Measurements from ENCODE around the gene CCND2. TPM values are rescaled to one million over a fixed set of nuclear protein-coding genes. Genes with fewer than 3 reads are reported as not detected.

Gene CCND2
- total RNA-seq, 4 donors from 2014 or later: 106 to 149 (median 136) TPM

DNA sequence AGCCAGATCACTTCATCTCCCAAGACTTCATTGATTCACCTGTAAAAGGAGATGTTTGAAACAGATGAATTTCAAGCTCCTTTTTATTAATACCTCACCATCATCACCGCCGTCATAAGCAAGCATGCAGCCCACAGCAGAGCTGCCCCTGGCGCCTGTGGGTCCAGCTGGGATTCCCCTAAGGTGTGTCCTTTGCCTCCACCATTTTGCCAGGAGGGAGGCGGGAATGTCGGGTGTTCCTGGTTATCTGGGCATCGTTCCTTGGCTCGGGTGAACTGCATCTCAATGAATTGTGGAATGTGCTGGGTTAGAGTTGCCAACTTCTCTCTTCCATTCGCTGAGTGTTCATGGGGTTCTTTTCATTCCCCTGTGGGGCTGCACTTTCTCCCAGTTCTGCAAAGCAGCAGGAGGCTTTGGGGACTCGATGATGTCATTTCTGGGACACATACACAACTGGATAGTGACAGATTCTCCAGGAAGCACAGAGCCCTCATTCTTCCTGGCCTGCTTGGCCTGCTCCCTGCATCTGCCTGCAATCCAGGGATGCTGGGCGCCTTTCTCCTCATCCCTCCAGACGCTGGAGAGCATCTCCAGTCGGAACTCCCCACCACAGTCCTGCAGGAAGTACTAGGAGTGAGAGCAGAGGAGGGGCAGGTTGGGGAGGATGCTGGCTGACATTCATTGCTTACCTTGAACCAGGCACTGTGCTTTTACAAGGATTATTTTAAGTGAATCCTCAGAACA, 10.1 kb downstream of the CCND2 start:
- TF ChIP-seq POLR2AphosphoS5 (IDR thresholded peaks at IDR 0.05) (no peak), EP300 (IDR thresholded peaks at IDR 0.05) (no peak), POLR2A (IDR thresholded peaks at IDR 0.05) (no peak)
- TF ChIP-seq, protein P1, sequence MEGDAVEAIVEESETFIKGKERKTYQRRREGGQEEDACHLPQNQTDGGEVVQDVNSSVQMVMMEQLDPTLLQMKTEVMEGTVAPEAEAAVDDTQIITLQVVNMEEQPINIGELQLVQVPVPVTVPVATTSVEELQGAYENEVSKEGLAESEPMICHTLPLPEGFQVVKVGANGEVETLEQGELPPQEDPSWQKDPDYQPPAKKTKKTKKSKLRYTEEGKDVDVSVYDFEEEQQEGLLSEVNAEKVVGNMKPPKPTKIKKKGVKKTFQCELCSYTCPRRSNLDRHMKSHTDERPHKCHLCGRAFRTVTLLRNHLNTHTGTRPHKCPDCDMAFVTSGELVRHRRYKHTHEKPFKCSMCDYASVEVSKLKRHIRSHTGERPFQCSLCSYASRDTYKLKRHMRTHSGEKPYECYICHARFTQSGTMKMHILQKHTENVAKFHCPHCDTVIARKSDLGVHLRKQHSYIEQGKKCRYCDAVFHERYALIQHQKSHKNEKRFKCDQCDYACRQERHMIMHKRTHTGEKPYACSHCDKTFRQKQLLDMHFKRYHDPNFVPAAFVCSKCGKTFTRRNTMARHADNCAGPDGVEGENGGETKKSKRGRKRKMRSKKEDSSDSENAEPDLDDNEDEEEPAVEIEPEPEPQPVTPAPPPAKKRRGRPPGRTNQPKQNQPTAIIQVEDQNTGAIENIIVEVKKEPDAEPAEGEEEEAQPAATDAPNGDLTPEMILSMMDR (IDR thresholded peaks at IDR 0.05): no peak
- WGBS, 2 donors (ENCODE audit: low coverage in 1 of 2): 33 to 47% methylated on average over 3 to 7 of the region's 12 CpGs
- ATAC-seq: no peak
- H3K4me3 ChIP-seq: no peak overlapping the region
- no peaks in the 10 kb centered on the region for H3K27me3 ChIP-seq
- peaks cover 5 to 100% (median 32%) of the 10 kb centered on the region in 3 donors for H3K4me1 ChIP-seq
- H3K9me3 ChIP-seq: no peaks in the 10 kb centered on the region
- peaks cover 0 to 78% of the 10 kb centered on the region in 2 donors for H3K36me3 ChIP-seq
- H3K27ac ChIP-seq: peak overlapping the region in 2 of 4 donors; percentile 82 to 98

DNA sequence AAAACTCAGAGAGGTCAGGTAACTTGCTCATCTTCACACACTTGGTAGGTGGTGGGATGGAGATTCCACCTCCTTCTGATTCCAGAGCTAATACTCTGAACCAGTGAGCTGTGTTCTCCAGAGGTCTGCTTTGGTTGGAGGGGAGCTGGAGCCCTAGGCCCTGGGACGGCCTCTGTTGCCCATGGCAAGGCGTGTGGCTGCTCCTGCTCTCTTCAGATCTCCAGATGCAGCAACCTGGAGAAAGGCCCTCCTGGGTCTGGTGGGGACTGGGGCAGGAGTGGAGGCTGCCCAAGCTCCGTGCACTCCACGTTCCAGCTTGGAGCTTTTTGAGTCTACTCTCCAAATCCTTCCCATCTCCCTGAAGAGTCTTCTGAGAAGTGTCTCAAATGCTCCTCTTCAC, 10.7 kb downstream of the CCND2 start:
- no peak for TF ChIP-seq EP300 (IDR thresholded peaks at IDR 0.05)
- TF ChIP-seq, protein P1 (IDR thresholded peaks at IDR 0.05): no peak
- no peak for TF ChIP-seq POLR2A (IDR thresholded peaks at IDR 0.05)
- TF ChIP-seq POLR2AphosphoS5 (IDR thresholded peaks at IDR 0.05): no peak
- WGBS, 2 donors (ENCODE audit: low coverage in 1 of 2): 33% methylated on average over 1 of the region's 4 CpGs; no CpG with 5 or more reads in 1 of the 2 donors
- Histone ChIP-seq H3K4me3 (no peak overlapping the region), H3K36me3 (peaks cover 0 to 78% of the 10 kb centered on the region in 2 donors), H3K27ac (peak overlapping the region in 2 of 4 donors; percentile 24 to 98), H3K4me1 (peaks cover 5 to 100% (median 38%) of the 10 kb centered on the region in 3 donors), H3K27me3 (no peaks in the 10 kb centered on the region), H3K9me3 (no peaks in the 10 kb centered on the region)
- ATAC-seq: no peak

DNA sequence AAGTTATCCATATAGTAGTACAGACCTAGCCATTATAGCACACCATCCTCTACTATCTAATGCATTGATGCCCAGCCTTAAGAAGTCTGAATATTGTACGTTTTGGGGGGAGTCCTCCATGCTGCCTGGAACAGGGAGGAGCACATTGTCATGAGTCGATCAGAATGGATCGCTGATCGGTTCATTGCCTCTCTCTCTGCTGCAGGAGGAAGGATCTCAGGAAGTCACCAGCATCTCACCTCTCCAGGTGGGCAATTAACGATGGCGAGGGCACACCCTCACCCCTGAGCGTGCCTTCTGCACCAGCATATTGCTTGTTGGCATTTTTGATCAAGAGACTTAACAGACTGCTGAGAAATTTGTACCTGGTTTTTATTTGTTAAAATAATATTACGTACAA, 11.5 kb downstream of the CCND2 start:
- Histone ChIP-seq H3K4me1 (peaks cover 5 to 100% (median 43%) of the 10 kb centered on the region in 3 donors), H3K36me3 (peaks cover 0 to 79% of the 10 kb centered on the region in 2 donors), H3K9me3 (no peaks in the 10 kb centered on the region), H3K27ac (no peak overlapping the region), H3K27me3 (no peaks in the 10 kb centered on the region), H3K4me3 (no peak overlapping the region)
- WGBS, 2 donors (ENCODE audit: low coverage in 1 of 2): 77 to 82% methylated on average over 5 to 7 of the region's 8 CpGs
- ATAC-seq: no peak
- TF ChIP-seq EP300 (IDR thresholded peaks at IDR 0.05) (no peak), POLR2AphosphoS5 (IDR thresholded peaks at IDR 0.05) (no peak), POLR2A (IDR thresholded peaks at IDR 0.05) (no peak)
- TF ChIP-seq, protein P1 (IDR thresholded peaks at IDR 0.05): no peak

GRCh38 chr12:4286228-4286627, 12.7 kb downstream of the CCND2 start:
- TF ChIP-seq EP300 (IDR thresholded peaks at IDR 0.05) (no peak), POLR2A (IDR thresholded peaks at IDR 0.05) (no peak), POLR2AphosphoS5 (IDR thresholded peaks at IDR 0.05) (no peak)
- TF ChIP-seq, protein P1 (IDR thresholded peaks at IDR 0.05): no peak
- peak overlapping the region in 3 of 4 donors; percentile 64 to 76 (median 74) for H3K27ac ChIP-seq
- H3K4me3 ChIP-seq: no peak overlapping the region
- 24 to 50% methylated on average over 1 to 3 of the region's 12 CpGs for WGBS, 2 donors (ENCODE audit: low coverage in 1 of 2)
- H3K27me3 ChIP-seq: no peaks in the 10 kb centered on the region
- ATAC-seq: no peak
- no peaks in the 10 kb centered on the region for H3K9me3 ChIP-seq
- peaks cover 0 to 98% (median 32%) of the 10 kb centered on the region in 3 donors for H3K4me1 ChIP-seq
- peaks cover 0 to 80% of the 10 kb centered on the region in 2 donors for H3K36me3 ChIP-seq
